SK-N-SH treated with all-trans-retinoic acid at 6 μM for 48 hours (cell line): ENCODE measurements around the gene NAA38.

Experiments
- ATAC-seq: fragments of 200-7000 bp; cut with Tn5 transposase; 3 replicates; pipeline ENCODE4 v1.9.1; 2020; ENCODE audit warnings: mild to moderate bottlenecking, moderate library complexity
- ARNTL ChIP-seq: fragments of 450-650 bp; formaldehyde crosslinking; IDR thresholded peaks from 2 replicates; pipeline ENCODE4 v1.5.0; 2020; ENCODE audit warnings: low read depth, mild to moderate bottlenecking, moderate library complexity, borderline replicate concordance
- CSDC2 ChIP-seq: fragments of 250-450 bp; sonication (Bioruptor Pico); IDR thresholded peaks from 2 replicates; pipeline ENCODE4 v1.5.0; 2020; ENCODE audit warnings: mild to moderate bottlenecking, moderate library complexity
- ESRRG ChIP-seq: fragments of 250-450 bp; sonication (Bioruptor Pico); IDR thresholded peaks from 2 replicates; pipeline ENCODE4 v1.6.1; 2021; ENCODE audit warnings: mild to moderate bottlenecking
- GLIS3 ChIP-seq: fragments of 250-450 bp; sonication (Bioruptor Pico); IDR thresholded peaks from 2 replicates; pipeline ENCODE4 v1.5.0; 2020; ENCODE audit warnings: mild to moderate bottlenecking, moderate library complexity
- ISL1 ChIP-seq: fragments of 250-450 bp; sonication (Bioruptor Pico); IDR thresholded peaks from 2 replicates; pipeline ENCODE4 v2.1.2; 2022; ENCODE audit warnings: mild to moderate bottlenecking, moderate library complexity
- OSR1 ChIP-seq: fragments of 250-450 bp; sonication (Bioruptor Pico); IDR thresholded peaks from 2 replicates; pipeline ENCODE4 v1.8.0; 2022; ENCODE audit warnings: moderate library complexity, mild to moderate bottlenecking, inconsistent platforms
- PPARA ChIP-seq: fragments of 250-450 bp; sonication (Bioruptor Pico); IDR thresholded peaks from 2 replicates; pipeline ENCODE4 v1.5.0; 2020; ENCODE audit warnings: mild to moderate bottlenecking, borderline replicate concordance
- SNAI2 ChIP-seq: fragments of 250-450 bp; sonication (Bioruptor Pico); IDR thresholded peaks from 2 replicates; pipeline ENCODE4 v1.5.0; 2020; ENCODE audit warnings: mild to moderate bottlenecking, moderate library complexity
- TCF4 ChIP-seq: fragments of 250-450 bp; sonication (Bioruptor Pico); IDR thresholded peaks from 2 replicates; pipeline ENCODE4 v1.8.0; 2021; ENCODE audit warnings: mild to moderate bottlenecking, moderate library complexity, borderline replicate concordance
- TOX ChIP-seq: fragments of 250-450 bp; sonication (Bioruptor Pico); IDR thresholded peaks from 2 replicates; pipeline ENCODE4 v1.8.0; 2021; ENCODE audit warnings: mild to moderate bottlenecking, moderate library complexity, borderline replicate concordance
- TSHZ2 ChIP-seq: fragments of 250-450 bp; sonication (Bioruptor Pico); IDR thresholded peaks from 2 replicates; pipeline ENCODE4 v1.5.0; 2020; ENCODE audit warnings: mild to moderate bottlenecking, moderate library complexity
- ZFP3 ChIP-seq: fragments of 250-450 bp; sonication (Bioruptor Pico); IDR thresholded peaks from 2 replicates; pipeline ENCODE4 v1.5.0; 2020; ENCODE audit warnings: mild to moderate bottlenecking, moderate library complexity
- ZFP30 ChIP-seq: fragments of 450-650 bp; formaldehyde crosslinking; IDR thresholded peaks from 2 replicates; pipeline ENCODE4 v1.5.0; 2022; ENCODE audit warnings: mild to moderate bottlenecking, moderate library complexity
- ZNF565 ChIP-seq: fragments of 450-650 bp; formaldehyde crosslinking; conservative IDR thresholded peaks from 2 replicates; pipeline ENCODE4 v1.5.0; 2020; ENCODE audit warnings: low read depth, mild to moderate bottlenecking, moderate library complexity
- ZNF70 ChIP-seq: fragments of 450-650 bp; formaldehyde crosslinking; IDR thresholded peaks from 2 replicates; pipeline ENCODE4 v1.5.0; 2020; ENCODE audit warnings: mild to moderate bottlenecking, moderate library complexity
- ZNF8 ChIP-seq: fragments of 450-650 bp; formaldehyde crosslinking; IDR thresholded peaks from 2 replicates; pipeline ENCODE4 v1.5.0; 2020; ENCODE audit warnings: mild to moderate bottlenecking, moderate library complexity
- TF ChIP-seq, protein P1 (sequence below): fragments of 250-450 bp; sonication (Bioruptor Pico); IDR thresholded peaks from 2 replicates; pipeline ENCODE4 v1.8.0; 2020; ENCODE audit warnings: mild to moderate bottlenecking, moderate library complexity, borderline replicate concordance
- TF ChIP-seq, protein P2 (sequence below): fragments of 250-450 bp; sonication (Bioruptor Pico); IDR thresholded peaks from 2 replicates; pipeline ENCODE4 v1.8.0; 2021; ENCODE audit warnings: low read depth, mild to moderate bottlenecking, moderate library complexity, borderline replicate concordance

The NAA38 gene

DNA sequence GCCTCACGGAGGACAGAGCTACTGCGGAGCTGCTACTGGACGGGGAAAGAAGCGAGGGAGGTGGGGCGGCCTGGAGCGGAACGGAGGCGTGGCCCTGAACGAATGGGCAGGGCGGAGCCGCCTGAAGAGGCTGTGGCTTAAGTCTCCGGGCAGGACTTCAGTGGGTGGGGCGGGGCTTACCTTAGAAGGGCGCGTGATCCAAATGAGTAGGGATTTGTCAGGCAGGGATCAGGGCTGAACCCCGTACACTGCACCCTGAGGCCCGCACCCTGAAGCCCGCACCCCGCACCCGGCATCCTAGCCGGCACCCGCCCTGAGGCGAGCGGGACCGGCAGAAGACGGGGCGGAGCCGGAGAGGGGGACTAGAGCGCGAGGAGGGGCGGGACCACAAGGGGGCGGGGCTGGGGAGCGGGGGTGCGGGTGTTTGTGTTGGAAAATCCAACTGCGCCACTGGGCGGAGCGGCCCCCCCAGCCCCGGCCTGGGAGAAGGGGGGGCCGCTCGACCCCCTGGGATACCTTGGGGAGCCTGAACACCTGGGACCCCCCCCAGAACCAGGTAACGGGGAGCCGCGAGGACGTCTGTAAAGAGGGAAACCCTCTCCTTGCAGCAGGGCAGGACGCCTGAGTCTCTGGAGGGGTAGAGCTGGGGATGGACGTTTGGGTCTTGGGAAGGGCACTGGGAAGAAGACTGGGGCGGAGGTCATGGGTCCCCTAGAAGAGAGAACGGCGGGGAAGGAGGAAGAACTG lies 23.4 kb downstream of the NAA38 start, which contains the start of gene KDM6B:
TSS of gene KDM6B (plus strand) at position 423 of the 747 bp plus-strand sequence. CDS start 11,338 bp downstream, outside the sequence.
- TF ChIP-seq, protein P1, sequence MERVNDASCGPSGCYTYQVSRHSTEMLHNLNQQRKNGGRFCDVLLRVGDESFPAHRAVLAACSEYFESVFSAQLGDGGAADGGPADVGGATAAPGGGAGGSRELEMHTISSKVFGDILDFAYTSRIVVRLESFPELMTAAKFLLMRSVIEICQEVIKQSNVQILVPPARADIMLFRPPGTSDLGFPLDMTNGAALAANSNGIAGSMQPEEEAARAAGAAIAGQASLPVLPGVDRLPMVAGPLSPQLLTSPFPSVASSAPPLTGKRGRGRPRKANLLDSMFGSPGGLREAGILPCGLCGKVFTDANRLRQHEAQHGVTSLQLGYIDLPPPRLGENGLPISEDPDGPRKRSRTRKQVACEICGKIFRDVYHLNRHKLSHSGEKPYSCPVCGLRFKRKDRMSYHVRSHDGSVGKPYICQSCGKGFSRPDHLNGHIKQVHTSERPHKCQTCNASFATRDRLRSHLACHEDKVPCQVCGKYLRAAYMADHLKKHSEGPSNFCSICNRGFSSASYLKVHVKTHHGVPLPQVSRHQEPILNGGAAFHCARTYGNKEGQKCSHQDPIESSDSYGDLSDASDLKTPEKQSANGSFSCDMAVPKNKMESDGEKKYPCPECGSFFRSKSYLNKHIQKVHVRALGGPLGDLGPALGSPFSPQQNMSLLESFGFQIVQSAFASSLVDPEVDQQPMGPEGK: peak; percentile 79; the same call in 1 of the 2 replicates
- no peak for TF ChIP-seq ISL1 (CRISPR knock-in tag)
- ATAC-seq: peak; percentile 76

DNA sequence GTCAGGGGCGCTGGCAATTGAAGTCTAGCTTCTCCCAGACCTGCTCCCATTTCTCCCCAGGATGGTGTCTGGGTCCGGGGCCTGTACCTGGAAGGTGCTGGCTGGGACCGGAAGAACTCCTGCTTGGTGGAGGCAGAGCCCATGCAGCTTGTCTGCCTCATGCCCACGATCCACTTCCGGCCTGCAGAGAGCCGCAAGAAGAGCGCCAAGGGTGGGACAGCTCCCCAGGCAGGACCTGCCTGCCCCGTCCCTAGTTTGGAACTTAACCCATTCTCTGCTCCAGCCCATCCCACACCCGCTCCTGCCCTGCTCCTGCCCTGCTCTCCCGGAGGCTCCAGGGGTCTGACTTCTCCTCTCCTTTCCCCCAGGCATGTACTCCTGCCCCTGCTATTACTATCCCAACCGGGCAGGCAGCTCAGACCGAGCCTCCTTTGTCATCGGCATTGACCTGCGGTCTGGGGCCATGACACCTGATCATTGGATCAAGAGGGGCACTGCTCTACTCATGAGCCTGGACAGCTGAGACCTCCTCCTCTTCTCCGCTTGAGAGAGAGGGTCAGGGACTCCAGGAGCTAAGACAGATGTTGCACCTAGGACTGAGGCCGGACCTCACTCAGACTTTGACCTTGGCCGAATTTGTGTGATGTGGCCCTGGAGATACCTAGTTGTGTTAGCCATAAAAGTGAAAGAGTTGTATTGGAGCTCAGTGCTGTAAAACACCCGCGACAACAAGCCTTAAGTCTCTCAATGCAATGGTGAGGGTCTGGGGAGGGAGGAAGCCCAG lies 24.2 kb downstream of the NAA38 start:
- ATAC-seq: no peak

DNA sequence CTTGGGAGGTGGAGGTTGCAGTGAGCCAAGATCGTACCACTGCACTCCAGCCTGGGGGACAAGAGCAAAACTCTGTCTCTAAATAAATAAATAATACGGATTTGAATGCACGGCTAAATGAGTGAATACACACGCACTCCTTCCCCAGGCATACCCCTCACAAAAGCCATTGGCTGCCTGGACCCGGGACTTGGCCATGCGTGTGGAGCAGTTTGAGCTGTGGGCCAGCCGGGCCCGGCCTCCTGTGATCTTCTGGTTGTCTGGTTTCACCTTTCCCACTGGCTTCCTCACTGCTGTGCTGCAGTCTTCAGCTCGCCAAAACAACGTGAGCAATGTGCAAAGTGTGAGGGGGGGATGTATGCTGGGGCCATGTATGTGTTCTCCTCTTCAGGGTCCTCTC lies 24.9 kb downstream of the NAA38 start:
- TF ChIP-seq ZNF565 (CRISPR knock-in tag): no peak
- TF ChIP-seq ISL1 (CRISPR knock-in tag): no peak
- TF ChIP-seq ZFP30 (CRISPR knock-in tag): no peak
- TF ChIP-seq CSDC2: no peak
- no peak for TF ChIP-seq PPARA (CRISPR knock-in tag)
- no peak for TF ChIP-seq ARNTL (CRISPR knock-in tag)
- TF ChIP-seq ZFP3: no peak
- no peak for ATAC-seq

More for the DNA sequence above, 24.2 kb downstream of the NAA38 start:
- TF ChIP-seq PPARA (CRISPR knock-in tag): no peak
- TF ChIP-seq ZNF8 (CRISPR knock-in tag): no peak
- TF ChIP-seq, protein P2, sequence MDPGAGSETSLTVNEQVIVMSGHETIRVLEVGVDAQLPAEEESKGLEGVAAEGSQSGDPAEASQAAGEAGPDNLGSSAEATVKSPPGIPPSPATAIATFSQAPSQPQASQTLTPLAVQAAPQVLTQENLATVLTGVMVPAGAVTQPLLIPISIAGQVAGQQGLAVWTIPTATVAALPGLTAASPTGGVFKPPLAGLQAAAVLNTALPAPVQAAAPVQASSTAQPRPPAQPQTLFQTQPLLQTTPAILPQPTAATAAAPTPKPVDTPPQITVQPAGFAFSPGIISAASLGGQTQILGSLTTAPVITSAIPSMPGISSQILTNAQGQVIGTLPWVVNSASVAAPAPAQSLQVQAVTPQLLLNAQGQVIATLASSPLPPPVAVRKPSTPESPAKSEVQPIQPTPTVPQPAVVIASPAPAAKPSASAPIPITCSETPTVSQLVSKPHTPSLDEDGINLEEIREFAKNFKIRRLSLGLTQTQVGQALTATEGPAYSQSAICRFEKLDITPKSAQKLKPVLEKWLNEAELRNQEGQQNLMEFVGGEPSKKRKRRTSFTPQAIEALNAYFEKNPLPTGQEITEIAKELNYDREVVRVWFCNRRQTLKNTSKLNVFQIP (CRISPR knock-in tag): no peak
- no peak for TF ChIP-seq ISL1 (CRISPR knock-in tag)
- TF ChIP-seq, protein P1: no peak
- TF ChIP-seq GLIS3 (CRISPR knock-in tag): no peak
- no peak for TF ChIP-seq ZNF565 (CRISPR knock-in tag)
- no peak for TF ChIP-seq ZFP30 (CRISPR knock-in tag)
- no peak for TF ChIP-seq ARNTL (CRISPR knock-in tag)

DNA sequence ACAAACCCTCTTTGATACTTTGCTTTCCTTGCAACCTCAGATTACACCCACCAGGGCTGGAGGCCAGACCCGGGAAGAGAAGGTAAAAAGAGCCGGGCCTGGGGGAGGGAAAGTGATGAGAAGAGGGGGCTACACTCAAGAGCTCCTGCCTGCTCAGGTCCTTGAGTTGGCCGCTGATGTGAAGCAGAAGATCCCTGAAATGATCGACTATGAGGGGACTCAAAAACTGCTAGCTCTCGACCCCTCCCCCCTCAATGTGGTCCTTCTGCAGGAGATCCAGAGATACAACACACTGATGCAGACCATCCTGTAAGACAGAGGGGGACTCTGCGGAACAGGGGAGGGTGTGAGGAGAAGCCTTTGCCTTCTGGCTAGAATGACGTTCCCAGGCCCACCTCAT lies 26.1 kb downstream of the NAA38 start:
- TF ChIP-seq ESRRG (no peak), SNAI2 (CRISPR knock-in tag) (no peak), GLIS3 (CRISPR knock-in tag) (no peak), PPARA (CRISPR knock-in tag) (no peak), TCF4 (CRISPR knock-in tag) (no peak), OSR1 (no peak), ZNF565 (CRISPR knock-in tag) (no peak), TSHZ2 (CRISPR knock-in tag) (no peak), ZNF70 (CRISPR knock-in tag) (no peak), ARNTL (CRISPR knock-in tag) (no peak), TOX (CRISPR knock-in tag) (no peak)
- ATAC-seq: no peak
